ENCODE data around the gene ADK.
"Not testable (repeated sequence)": the region's sequence is repeated elsewhere in the genome, so short reads cannot be mapped to it uniquely, and the experiment has no call there.

ADK gene

DNA sequence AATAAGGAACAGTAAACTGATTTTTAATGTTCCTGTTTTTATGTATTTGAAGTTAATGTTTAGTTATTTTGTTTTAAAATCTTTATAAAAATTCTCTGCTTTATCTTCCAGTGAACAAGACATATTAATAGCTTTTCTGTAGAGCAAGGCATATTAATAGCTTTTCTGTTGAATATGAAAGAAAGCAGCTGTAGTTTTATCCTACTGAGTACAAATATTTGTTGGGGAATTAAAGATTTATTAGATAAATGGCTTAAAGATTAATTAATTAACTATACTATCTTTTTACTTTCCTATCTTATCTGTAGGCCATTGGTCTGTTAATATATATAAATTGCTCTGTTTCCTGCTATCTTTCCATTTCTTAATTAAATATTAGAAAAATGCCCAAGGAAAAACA is 299.6 kb downstream of the ADK start:
- H3K4me3 ChIP-seq (ENCODE audit: low read depth, low read length): no peak overlapping the region
- no peak overlapping the region for H3K9ac ChIP-seq (ENCODE audit: low read depth, low read length)
- H3K4me1 ChIP-seq (ENCODE audit: control insufficient read depth, insufficient read depth, low read length): peaks cover 11% of the 10 kb centered on the region
- H3K27ac ChIP-seq (ENCODE audit: low read depth, low read length): no peak overlapping the region
- H3K9me3 ChIP-seq (ENCODE audit: control insufficient read depth, insufficient read depth, low read length): no peaks in the 10 kb centered on the region
- no peaks in the 10 kb centered on the region for H3K27me3 ChIP-seq (ENCODE audit: control insufficient read depth, insufficient read depth, low read length)
- H3K36me3 ChIP-seq (ENCODE audit: control insufficient read depth, insufficient read depth, low read length): no peaks in the 10 kb centered on the region

DNA sequence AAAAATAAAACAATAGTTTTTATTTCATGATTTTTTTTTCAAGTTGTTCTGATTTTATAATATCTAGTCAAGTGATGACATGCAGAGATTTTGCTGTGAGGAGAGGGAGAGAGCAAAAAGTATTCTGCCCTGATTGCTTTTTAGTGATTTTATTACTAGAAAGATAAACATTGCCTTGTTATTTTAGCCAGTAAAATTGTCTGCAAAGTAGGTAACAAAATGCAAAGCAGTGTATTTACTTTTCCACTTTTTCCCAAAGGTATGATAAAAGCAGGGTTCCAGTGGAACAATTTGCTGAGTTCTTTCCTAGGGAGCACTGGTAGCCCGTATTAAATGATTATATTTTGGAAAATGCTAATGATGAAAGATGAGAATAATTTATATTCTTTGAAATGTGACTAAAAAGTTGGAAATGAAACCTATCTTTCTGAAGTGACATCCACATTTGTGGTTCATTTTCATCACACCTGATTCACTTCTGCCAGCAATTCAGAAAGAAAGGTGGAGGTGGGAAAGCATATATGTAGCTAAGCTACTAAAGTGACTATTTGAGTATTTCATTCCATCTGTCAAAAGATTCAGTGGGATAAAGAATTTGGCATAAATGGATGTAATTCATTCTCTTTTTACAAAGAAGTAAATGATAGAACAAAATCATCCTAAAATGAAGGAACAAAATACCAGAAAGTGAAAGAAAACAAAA is 300.3 kb downstream of the ADK start:
- no peak overlapping the region for H3K4me3 ChIP-seq (ENCODE audit: low read depth, low read length)
- H3K36me3 ChIP-seq (ENCODE audit: control insufficient read depth, insufficient read depth, low read length): no peaks in the 10 kb centered on the region
- no peak overlapping the region for H3K9ac ChIP-seq (ENCODE audit: low read depth, low read length)
- peaks cover 9% of the 10 kb centered on the region for H3K4me1 ChIP-seq (ENCODE audit: control insufficient read depth, insufficient read depth, low read length)
- no peaks in the 10 kb centered on the region for H3K27me3 ChIP-seq (ENCODE audit: control insufficient read depth, insufficient read depth, low read length)
- H3K9me3 ChIP-seq (ENCODE audit: control insufficient read depth, insufficient read depth, low read length): no peaks in the 10 kb centered on the region
- H3K27ac ChIP-seq (ENCODE audit: low read depth, low read length): no peak overlapping the region

DNA sequence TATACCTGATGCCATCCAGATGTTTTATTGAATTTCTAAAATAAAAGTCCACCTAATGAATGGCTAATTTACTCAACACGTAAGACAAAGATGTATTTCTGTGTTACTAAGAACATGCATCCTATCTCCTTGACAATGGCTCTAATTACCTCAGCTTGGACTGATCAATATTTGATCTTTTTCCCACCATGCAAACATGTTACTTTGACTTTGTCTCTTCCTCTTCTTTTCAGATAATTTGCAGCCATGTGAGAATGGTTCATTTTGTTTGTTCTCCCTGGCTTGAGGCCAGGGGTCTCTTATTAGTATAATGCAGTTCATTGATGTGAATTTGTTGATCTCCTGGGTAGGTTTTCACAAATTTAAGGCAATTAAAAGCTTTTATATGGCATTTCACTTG is 302.1 kb downstream of the ADK start:
- Histone ChIP-seq H3K27me3 (ENCODE audit: control insufficient read depth, insufficient read depth, low read length) (no peaks in the 10 kb centered on the region), H3K36me3 (ENCODE audit: control insufficient read depth, insufficient read depth, low read length) (no peaks in the 10 kb centered on the region), H3K4me1 (ENCODE audit: control insufficient read depth, insufficient read depth, low read length) (peaks cover 9% of the 10 kb centered on the region), H3K4me3 (ENCODE audit: low read depth, low read length) (no peak overlapping the region), H3K27ac (ENCODE audit: low read depth, low read length) (no peak overlapping the region), H3K9me3 (ENCODE audit: control insufficient read depth, insufficient read depth, low read length) (no peaks in the 10 kb centered on the region), H3K9ac (ENCODE audit: low read depth, low read length) (no peak overlapping the region)

DNA sequence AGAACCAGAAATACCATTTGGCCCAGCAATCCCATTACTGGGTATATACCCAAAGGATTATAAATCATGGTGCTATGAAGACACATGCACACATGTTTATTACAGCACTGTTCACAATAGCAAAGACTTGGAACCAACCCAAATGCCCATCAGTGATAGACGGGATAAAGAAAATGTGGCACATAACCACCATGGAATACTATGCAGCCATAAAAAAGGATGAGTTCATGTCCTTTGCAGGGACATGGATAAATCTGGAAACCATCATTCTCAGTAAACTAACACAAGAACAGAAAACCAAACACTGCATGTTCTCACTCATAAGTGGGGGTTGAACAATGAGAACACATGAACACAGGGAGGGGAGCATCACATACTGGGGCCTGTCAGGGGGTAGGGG is 306.5 kb downstream of the ADK start:
- not testable (repeated sequence) for H3K27ac ChIP-seq (ENCODE audit: low read depth, low read length); H3K9ac ChIP-seq (ENCODE audit: low read depth, low read length); H3K4me1 ChIP-seq (ENCODE audit: control insufficient read depth, insufficient read depth, low read length); H3K36me3 ChIP-seq (ENCODE audit: control insufficient read depth, insufficient read depth, low read length); H3K9me3 ChIP-seq (ENCODE audit: control insufficient read depth, insufficient read depth, low read length); H3K27me3 ChIP-seq (ENCODE audit: control insufficient read depth, insufficient read depth, low read length); H3K4me3 ChIP-seq (ENCODE audit: low read depth, low read length)

DNA sequence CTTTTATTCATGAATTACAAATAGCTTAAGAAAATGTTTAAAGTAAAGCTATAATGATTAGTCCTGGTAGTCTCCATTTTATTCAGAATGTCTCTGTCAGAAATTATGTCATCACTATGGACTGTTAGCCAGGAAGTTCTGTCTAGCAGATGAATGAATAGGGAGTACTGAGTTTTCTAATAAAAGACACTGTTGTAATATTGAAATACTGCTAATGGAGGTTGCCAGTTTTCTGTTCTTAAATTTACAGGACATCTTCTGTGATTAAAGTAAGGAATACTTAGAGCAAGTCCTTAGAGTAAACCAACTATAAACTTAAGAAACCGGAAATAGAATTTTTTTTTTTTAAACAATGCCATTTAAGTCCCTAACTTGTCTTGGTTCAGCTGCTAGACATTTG is 309.8 kb downstream of the ADK start:
- no peak overlapping the region for H3K9ac ChIP-seq (ENCODE audit: low read depth, low read length)
- no peaks in the 10 kb centered on the region for H3K9me3 ChIP-seq (ENCODE audit: control insufficient read depth, insufficient read depth, low read length)
- H3K36me3 ChIP-seq (ENCODE audit: control insufficient read depth, insufficient read depth, low read length): no peaks in the 10 kb centered on the region
- no peak overlapping the region for H3K4me3 ChIP-seq (ENCODE audit: low read depth, low read length)
- H3K4me1 ChIP-seq (ENCODE audit: control insufficient read depth, insufficient read depth, low read length): peaks cover under 1% of the 10 kb centered on the region; the same call in 1 of the 2 replicates
- H3K27me3 ChIP-seq (ENCODE audit: control insufficient read depth, insufficient read depth, low read length): no peaks in the 10 kb centered on the region
- H3K27ac ChIP-seq (ENCODE audit: low read depth, low read length): no peak overlapping the region

DNA sequence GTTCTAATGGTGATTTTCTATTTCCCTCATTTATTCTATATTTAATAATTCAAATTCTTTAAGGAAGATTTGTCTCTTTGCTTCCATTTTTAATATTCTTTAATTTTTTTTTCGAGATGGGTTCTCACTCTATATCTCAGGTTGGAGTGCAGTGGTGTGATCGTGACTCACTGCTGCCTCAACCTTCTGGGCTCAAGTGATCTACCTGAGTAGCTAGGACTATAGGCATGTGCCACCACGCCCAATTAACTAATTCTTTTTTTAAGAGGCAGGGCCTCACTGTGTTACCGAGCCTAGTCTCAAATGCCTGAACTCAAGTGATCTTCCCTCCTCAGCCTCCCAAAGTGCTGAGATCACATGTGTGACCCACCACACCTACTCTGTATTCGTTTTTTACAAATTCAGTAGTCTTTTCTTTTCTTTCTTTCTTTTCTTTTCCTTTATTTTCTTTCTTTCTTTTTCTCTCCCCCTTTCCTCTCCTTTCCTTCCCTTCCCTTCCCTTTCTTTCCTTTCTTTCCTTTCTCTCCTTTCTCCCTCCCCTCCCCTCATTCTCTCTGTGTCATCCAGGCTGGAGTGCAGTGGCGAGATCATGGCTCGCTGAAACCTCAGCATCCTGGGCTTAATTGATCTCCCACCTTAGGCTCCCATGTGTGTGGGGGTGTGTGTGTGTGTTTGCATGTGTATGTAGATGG is 323.1 kb downstream of the ADK start:
- Histone ChIP-seq H3K27ac (ENCODE audit: low read depth, low read length) (no peak overlapping the region), H3K4me3 (ENCODE audit: low read depth, low read length) (no peak overlapping the region), H3K9me3 (ENCODE audit: control insufficient read depth, insufficient read depth, low read length) (no peaks in the 10 kb centered on the region)

DNA sequence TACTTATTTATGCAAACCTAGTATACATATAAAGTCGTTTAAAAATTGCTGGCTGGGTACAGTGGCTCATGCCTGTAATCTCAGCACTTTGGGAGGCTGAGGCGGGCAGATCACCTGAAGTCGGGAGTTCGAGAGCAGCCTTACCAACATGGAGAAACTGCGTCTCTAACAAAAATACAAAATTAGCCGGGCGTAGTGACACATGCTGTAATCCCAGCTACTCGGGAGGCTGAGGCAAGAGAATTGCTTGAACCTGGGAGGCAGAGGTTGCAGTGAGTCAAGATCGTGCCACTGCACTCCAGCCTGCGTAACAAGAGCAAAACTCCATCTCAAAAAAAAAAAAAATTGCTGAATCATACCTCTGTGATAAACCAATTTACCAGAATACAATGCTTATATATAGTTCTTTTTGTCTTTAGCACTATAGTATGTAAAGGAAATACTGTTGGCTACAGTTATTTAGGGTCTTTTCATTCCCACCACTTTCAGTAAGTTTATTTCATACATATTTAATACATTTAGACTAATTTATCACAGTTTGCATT is 325.2 kb downstream of the ADK start:
- not testable (repeated sequence) for H3K27ac ChIP-seq (ENCODE audit: low read depth, low read length); H3K36me3 ChIP-seq (ENCODE audit: control insufficient read depth, insufficient read depth, low read length); H3K9me3 ChIP-seq (ENCODE audit: control insufficient read depth, insufficient read depth, low read length); H3K4me3 ChIP-seq (ENCODE audit: low read depth, low read length); H3K4me1 ChIP-seq (ENCODE audit: control insufficient read depth, insufficient read depth, low read length); H3K9ac ChIP-seq (ENCODE audit: low read depth, low read length); H3K27me3 ChIP-seq (ENCODE audit: control insufficient read depth, insufficient read depth, low read length)

More for the DNA sequence above, 323.1 kb downstream of the ADK start:
- H3K36me3 ChIP-seq (ENCODE audit: control insufficient read depth, insufficient read depth, low read length): no peaks in the 10 kb centered on the region
- H3K9ac ChIP-seq (ENCODE audit: low read depth, low read length): no peak overlapping the region
- no peaks in the 10 kb centered on the region for H3K4me1 ChIP-seq (ENCODE audit: control insufficient read depth, insufficient read depth, low read length)
- no peaks in the 10 kb centered on the region for H3K27me3 ChIP-seq (ENCODE audit: control insufficient read depth, insufficient read depth, low read length)

DNA sequence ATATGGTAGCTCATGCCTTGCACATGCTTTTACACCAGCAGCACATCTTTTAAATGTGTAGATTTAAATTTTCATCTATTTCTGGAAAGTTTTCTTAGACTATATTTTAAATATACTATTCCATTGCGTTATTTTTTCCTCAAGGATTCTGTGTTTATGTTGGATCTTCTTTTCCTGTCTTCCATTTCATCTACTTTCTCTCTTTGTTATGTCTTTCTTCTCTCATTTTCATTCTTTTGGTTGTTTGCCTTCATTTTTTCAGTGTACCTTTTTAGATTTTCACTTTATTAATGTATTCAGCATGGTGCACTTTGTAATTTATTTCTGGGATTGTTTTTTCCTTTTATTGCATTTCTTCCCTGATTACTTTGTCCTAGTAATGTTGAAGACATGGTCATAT is 329.8 kb downstream of the ADK start:
- Histone ChIP-seq H3K27me3 (ENCODE audit: control insufficient read depth, insufficient read depth, low read length) (no peaks in the 10 kb centered on the region), H3K4me3 (ENCODE audit: low read depth, low read length) (no peak overlapping the region), H3K9me3 (ENCODE audit: control insufficient read depth, insufficient read depth, low read length) (no peaks in the 10 kb centered on the region), H3K4me1 (ENCODE audit: control insufficient read depth, insufficient read depth, low read length) (no peaks in the 10 kb centered on the region), H3K27ac (ENCODE audit: low read depth, low read length) (no peak overlapping the region), H3K9ac (ENCODE audit: low read depth, low read length) (no peak overlapping the region), H3K36me3 (ENCODE audit: control insufficient read depth, insufficient read depth, low read length) (no peaks in the 10 kb centered on the region)

DNA sequence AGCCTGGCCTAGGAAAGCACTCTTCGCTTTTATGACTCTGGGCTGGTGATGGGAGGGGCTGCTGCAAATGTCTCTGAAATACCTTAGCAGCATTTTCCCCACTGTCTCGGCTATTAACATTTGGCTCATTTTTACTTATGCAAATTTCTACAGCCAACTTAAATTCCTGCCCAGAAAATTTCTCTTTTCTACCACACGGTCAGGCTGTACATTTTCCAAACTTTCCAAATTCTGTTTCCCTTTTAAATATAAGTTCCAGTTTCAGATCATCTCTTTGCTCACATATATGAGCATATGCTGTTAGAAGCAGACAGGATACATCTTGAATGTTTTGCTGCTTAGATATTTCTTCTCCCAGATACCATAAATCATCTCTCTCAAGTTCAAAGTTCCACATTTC is 332.3 kb downstream of the ADK start:
- Histone ChIP-seq H3K27ac (ENCODE audit: low read depth, low read length) (no peak overlapping the region), H3K36me3 (ENCODE audit: control insufficient read depth, insufficient read depth, low read length) (no peaks in the 10 kb centered on the region), H3K9ac (ENCODE audit: low read depth, low read length) (no peak overlapping the region), H3K4me1 (ENCODE audit: control insufficient read depth, insufficient read depth, low read length) (no peaks in the 10 kb centered on the region), H3K4me3 (ENCODE audit: low read depth, low read length) (no peak overlapping the region), H3K9me3 (ENCODE audit: control insufficient read depth, insufficient read depth, low read length) (no peaks in the 10 kb centered on the region), H3K27me3 (ENCODE audit: control insufficient read depth, insufficient read depth, low read length) (no peaks in the 10 kb centered on the region)

DNA sequence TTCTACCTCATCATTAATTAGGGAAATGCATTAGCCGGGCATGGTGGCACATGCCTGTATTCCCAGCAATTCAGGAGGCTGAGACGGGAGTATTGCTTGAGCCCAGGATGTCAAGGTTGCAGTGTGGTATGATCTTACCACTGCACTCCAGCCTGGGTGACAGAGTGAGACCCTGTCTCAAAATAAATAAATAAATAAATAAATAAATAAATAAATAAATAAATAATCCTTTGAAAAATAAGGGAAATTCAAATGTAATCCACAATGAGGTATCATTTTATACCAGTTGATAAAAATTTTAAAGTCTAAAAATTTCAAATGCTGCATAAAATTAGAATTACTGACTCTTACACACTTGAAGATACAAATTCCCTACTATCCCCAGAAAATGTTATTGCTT is 334.3 kb downstream of the ADK start:
- Histone ChIP-seq H3K9me3 (ENCODE audit: control insufficient read depth, insufficient read depth, low read length) (no peaks in the 10 kb centered on the region), H3K36me3 (ENCODE audit: control insufficient read depth, insufficient read depth, low read length) (no peaks in the 10 kb centered on the region), H3K27ac (ENCODE audit: low read depth, low read length) (no peak overlapping the region), H3K4me3 (ENCODE audit: low read depth, low read length) (no peak overlapping the region), H3K27me3 (ENCODE audit: control insufficient read depth, insufficient read depth, low read length) (no peaks in the 10 kb centered on the region), H3K9ac (ENCODE audit: low read depth, low read length) (no peak overlapping the region), H3K4me1 (ENCODE audit: control insufficient read depth, insufficient read depth, low read length) (no peaks in the 10 kb centered on the region)

DNA sequence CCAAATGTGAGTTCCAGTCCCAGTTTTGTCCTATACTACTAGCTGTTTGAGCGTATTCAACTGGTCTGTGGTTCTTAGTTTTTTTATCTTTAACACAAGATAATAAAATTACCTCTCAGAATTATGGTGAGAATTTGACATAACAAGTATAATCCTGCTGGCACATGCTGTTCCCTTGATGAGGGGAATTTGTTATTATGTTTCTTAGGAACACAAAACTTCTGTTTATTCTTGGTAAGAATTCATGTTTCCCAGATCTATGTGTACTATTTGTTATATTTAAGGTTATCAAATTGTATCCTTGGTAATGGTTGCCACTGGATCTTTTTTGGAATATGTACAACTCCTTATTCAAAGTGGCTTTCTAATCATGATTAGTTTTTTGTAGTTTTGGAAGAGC is 335.6 kb downstream of the ADK start:
- Histone ChIP-seq H3K4me3 (ENCODE audit: low read depth, low read length) (no peak overlapping the region), H3K4me1 (ENCODE audit: control insufficient read depth, insufficient read depth, low read length) (no peaks in the 10 kb centered on the region), H3K27me3 (ENCODE audit: control insufficient read depth, insufficient read depth, low read length) (no peaks in the 10 kb centered on the region), H3K36me3 (ENCODE audit: control insufficient read depth, insufficient read depth, low read length) (no peaks in the 10 kb centered on the region), H3K9ac (ENCODE audit: low read depth, low read length) (no peak overlapping the region), H3K9me3 (ENCODE audit: control insufficient read depth, insufficient read depth, low read length) (no peaks in the 10 kb centered on the region), H3K27ac (ENCODE audit: low read depth, low read length) (no peak overlapping the region)
